Right hindlimb (tissue), 1 donor: ENCODE data around the gene SPHK2.
A peak's percentile ranks its signal among the peaks of the same experiment; 100 is the strongest.

Experiments
- DNase-seq: peaks from one replicate; pipeline ENCODE4 v3.0.0-alpha.2; 2018

Gene SPHK2

DNA sequence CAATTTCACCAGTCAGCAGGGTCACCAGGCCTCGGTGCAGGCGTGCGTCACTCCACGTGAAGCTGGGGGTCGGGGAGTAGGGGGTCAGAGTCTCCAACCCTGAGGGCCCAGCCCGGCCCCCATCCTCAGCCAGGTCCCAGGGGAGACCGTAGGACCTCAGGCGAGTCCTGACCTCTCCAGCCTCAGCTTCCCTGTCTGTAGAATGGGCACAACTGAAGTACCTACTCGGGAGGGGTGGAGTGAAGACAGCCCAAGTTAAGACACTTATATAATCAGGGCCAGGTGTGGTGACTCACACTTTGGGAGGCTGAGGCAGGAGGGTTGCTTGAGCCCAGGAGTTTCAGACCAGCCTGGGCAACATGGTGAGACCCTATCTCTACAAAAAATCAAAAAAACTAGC lies 15.5 kb upstream of the SPHK2 start:
- no peak for DNase-seq

GRCh38 chr19:48606463-48607358 lies 12.6 kb upstream of the SPHK2 start, which contains the start of gene SPACA4:
SPACA4 (plus strand) TSS chr19:48606742; CDS start chr19:48606979, 237 bp downstream.
- no peak for DNase-seq

GRCh38 chr19:48607359-48607755 lies 11.9 kb upstream of the SPHK2 start:
- DNase-seq: no peak

GRCh38 chr19:48608798-48609263 lies 10.5 kb upstream of the SPHK2 start:
- DNase-seq: no peak

GRCh38 chr19:48609571-48610108 lies 9.7 kb upstream of the SPHK2 start:
- DNase-seq: no peak

GRCh38 chr19:48611872-48612271 lies 7.4 kb upstream of the SPHK2 start:
- no peak for DNase-seq

DNA sequence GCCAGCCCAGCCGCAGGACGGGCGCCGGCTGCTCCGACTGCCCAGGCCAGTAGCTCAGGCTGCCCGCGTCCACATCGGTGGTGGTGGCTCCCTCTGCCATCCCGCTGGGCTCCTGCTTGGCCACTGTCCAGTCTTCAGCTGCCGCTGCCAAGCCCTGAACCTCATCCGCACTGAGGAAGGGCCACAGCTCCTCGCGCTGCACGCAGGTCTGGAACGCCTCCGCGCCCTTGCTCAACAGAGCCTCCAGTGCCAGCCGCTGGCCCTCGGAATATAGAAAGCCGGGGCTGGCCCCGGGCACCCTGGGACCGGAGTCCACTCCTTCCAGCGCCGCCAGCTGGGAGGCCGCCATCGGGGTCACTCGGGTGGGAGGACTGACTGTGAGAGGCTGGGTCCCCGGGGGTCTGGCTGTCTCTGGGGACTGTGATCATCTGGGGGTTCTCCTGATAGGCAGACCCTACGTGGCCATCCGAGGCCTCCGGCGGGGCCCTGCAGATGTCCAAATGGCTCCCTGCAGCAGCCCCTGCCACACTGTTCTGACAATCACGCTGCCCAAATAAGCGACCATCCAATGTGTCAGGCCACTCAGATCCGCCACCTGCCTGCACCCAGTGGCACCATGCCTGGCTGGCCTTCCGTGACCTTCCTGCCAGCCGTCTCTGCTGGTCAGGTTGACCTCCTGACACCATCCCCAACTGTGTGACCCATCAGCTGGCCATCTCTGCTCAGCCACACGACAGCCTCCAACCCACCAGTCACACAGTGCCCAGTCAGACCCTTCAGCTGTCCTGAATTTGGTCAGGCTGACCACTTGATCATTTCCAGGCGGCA lies 6.1 kb upstream of the SPHK2 start:
- no peak for DNase-seq

GRCh38 chr19:48613852-48614435 lies 5.4 kb upstream of the SPHK2 start:
- DNase-seq: no peak

DNA sequence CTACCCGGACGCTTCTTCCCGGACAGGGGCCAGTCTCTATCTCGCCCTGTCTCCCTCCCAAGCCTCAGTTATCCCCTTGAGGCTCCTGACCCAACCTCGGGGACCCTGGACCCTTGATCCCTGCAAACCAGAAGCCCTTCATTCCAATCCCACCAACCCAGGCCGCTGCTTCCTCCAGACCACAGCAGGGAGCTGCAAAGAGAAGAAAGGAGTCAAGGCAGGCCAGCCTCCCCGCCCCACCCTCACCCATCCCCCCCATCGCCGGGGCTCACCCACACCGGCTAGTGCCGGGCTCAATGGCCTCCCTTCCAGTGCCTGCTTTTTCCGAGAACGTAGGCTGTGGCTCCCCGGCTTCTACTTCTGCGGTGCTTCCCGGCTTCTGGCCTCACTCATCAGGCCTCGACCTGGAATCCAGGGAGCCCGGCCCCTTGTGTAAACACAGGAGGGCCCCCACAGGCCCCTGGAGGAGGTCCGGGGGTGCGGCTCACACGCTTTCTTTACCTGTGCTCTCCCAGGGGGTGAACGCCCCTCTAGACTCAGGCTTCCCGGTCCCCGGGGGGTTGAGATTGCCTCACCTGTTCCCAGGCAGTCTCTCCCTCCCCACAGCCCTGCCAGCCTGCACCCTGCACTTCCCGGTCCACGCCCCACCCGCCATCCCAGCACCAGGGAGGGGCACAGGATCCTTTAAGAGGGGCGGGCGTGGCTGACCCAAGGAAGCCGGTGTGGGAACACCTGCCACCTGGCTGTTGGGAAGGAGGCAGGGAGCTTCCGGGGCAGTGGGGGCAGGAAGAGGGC lies 4.7 kb upstream of the SPHK2 start, which contains the start of gene FAM83E:
Gene FAM83E (minus strand): TSS at position 641 of the 795 bp plus-strand sequence. CDS start 1,704 bp downstream, outside the sequence.
- DNase-seq: no peak

DNA sequence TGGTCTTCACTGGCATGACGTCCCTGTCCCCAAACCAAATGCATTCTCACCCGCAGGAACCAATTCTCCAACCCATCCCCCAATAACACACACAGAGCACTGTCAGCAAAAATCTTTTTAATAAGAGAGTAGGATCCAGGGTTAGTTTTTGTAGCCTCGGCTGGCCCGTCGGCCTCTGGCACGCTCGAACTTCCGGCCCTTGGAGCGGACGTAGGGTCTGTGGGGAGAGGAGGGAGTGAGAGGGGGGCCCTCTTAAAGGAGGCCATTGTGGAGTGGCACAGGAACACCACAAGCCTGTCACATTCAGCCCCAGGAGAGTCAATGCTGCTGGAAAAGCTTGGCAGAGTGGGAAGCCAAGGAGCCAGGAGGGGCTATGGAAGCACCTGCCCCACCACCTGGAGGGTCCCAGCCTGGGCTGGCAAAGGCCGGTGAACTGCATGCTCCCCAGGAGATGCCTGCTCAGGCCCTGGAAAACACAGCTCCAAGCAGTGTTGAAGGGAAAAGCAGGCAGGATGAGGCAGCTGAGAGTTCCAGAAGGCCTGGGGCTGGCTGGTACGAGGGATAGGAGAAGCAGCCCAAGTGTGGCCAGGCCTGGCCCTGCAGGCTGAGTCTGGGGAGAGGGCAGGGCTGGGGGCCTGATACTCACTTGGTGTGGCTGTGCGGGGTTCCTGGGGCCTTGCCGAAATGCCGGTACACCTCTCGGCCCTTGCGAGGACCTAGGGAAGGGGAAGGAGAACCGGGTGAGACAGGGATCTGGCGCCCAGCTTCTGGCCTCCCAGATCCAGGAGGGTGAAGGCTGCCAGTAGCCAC lies 3.9 kb upstream of the SPHK2 start:
- DNase-seq: no peak

- DNase-seq: no peak
These were observed 3.3 kb upstream of the SPHK2 start for GRCh38 chr19:48616041-48616436.

DNA sequence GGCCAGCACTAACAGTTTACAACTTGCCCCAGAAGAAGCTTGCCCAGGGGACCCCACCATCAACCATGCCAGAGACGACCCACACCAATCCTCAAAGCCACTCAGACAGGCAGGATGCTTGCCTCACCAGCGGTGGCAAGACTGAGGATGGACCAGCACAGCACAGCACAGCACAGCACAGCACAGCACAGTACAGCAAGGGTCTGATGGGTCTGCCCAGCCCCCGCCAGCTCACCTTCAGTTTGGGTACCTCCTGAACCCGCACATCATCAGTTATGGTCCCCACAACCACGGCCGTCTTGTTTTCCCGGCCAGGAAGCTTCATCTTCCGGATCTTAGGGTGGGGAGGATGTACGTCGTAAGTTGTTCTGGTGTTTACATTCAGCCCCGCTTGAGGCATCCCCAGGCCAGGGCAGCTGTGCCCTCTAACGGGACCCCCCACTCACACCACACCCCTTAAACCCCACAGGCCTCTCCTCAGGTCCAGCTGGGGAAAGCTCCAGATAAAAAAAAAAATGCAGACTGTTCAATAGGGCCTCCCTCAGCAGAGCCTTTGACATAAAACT lies 2.7 kb upstream of the SPHK2 start:
- DNase-seq: no peak

DNA sequence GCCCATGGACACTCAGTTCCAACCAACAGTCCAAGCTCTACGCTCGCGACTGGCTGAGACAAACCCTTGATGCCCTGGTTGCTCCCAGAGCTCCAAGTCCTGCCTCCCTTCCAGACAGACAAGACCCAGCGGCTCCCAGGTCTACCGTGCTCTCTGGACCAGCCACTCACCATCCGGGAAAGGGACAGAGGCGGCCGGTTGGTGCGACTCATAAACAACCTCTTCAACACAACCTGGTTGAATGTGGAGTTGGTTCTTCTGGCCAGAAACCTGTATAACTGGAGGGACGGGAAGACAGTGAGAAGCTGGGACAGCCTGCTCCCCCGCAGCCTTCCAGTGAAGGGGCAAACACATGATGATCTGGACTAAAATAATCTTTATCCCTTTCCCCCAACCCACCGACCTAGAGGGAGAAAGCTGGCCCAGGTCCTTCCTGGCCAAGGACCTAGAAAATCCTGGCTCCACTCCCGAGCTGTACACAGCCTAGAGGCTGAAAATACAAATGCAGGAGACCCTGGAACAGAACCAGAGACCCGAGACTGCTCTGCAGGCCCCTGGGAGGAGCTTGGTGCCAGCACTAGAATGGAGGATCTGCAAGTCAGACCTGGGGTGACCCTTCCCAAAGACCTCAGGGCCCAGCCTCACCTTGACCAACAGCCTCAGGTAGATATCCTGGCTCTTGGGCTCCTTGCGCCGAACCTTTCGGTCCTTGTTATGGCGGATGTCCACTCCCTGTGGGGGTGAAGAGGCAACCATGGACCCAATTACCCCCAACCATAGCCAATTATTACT lies 2.0 kb upstream of the SPHK2 start:
- DNase-seq: no peak

DNA sequence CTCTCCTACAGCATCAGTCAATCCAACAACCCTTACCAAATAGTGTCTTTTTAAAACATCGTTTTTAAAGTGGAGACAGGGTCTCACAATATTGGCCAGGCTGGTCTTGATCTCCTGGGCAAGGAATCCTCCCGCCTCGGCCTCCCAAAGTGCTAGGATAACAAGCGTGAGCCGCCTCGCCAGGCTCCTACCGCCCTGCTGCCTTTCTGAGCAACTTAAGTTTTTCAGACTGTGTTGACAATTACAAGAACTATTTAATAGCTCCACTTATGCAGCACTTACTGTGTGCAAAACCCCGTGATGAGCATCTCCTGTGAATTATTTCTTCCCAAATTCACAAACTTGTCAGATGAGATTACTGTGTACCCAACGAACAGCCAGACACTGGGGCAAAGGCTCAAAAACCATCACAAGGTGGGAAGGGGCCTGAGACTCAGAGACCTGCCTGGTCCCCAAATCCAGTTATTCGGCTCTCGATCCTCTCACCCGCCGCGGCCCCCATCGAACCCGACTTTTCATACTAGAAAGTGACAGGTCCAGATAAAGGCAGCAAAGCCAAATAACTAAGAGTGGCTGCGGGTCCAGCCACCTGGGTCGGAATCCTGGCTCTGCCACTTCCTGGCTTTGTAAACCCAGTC lies 909 bp upstream of the SPHK2 start:
- DNase-seq: no peak

- DNase-seq: peak; percentile 22
These were observed 633 bp downstream of the SPHK2 start for GRCh38 chr19:48619692-48620585.

GRCh38 chr19:48623556-48624066 lies 4.3 kb downstream of the SPHK2 start:
- DNase-seq: no peak

DNA sequence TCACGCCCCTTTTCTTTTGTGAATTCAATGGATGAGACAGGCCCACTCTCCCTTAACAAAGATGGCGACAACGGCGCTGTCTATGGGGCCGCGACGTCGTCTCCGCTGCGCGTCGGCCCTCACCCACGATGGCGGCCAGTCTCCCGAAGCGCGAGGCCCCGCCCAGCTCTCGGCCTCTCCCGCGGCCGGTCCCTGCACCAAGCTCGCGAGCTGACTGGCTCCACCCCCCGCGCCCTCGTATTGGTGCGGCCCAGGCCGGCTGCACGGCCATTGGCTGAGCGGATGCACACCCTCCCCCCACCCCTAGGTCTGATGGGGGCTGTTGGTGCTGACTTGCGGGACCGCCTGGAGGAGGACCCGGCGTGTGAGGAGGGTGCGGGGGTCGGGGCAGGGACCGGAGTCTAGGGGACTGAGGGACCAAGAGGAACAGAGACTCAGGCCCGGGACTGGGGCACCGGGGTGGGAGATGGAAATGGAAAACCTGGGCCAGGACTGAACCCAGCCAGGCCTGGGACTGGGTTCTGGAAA lies 4.8 kb downstream of the SPHK2 start:
- DNase-seq: peak; percentile 99
